GM12874 (cell line): ENCODE results near the gene COL4A6.

Experiments used
- TF ChIP-seq, protein P1 (sequence below): IDR thresholded peaks from 2 replicates; pipeline ENCODE4 v1.5.1; 2011; ENCODE audit warnings: low read depth, mild to moderate bottlenecking, control low read depth, low read length, moderate library complexity; ENCODE audit not compliant: insufficient read depth

The COL4A6 gene

DNA sequence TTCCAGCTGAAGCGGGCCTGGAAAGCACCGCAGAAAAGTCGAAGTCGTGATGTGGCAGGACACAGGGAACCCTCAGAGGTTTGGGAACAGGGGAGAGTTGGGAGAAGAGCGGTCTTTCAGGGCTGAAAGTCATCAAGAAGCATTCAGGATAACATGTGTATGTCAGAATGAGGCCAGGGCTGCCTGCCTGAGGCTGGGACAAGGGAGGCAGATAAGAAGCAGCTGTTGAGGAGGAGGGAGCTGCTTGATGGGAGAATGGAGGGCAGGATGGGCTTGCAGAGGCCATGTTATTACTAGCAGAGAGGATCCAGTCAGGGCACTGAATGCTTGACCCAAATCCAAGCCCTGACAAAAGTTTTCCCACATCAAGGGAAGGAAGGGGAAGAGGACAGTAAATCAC lies 214.6 kb downstream of the COL4A6 start:
- TF ChIP-seq, protein P1, sequence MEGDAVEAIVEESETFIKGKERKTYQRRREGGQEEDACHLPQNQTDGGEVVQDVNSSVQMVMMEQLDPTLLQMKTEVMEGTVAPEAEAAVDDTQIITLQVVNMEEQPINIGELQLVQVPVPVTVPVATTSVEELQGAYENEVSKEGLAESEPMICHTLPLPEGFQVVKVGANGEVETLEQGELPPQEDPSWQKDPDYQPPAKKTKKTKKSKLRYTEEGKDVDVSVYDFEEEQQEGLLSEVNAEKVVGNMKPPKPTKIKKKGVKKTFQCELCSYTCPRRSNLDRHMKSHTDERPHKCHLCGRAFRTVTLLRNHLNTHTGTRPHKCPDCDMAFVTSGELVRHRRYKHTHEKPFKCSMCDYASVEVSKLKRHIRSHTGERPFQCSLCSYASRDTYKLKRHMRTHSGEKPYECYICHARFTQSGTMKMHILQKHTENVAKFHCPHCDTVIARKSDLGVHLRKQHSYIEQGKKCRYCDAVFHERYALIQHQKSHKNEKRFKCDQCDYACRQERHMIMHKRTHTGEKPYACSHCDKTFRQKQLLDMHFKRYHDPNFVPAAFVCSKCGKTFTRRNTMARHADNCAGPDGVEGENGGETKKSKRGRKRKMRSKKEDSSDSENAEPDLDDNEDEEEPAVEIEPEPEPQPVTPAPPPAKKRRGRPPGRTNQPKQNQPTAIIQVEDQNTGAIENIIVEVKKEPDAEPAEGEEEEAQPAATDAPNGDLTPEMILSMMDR: no peak

DNA sequence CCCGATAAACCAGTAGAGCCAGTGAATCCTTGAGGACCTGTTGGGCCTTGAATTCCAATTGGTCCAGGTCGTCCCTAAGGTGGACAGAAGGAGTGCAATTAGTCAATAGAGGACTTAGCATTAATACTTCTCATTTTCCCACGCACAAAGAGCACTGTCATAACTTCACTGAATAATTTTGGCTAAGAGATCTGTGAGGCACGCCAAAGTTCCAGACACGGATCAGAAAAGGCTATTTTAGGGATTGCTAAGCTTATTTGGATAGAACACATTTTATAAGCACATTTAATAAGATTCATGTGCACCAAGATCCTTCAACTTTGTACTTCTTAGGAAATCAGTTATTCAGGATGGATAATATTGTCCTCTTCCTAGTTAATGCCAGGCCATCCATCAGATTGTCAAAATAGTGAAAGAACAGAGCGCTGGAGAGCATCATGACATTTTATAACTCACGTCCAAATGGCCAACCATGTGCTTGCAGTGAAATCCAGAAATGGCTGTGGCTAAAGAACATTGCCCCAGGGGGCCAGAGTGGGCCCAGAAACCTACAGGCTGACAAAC lies 216.8 kb downstream of the COL4A6 start:
- TF ChIP-seq, protein P1: no peak

DNA sequence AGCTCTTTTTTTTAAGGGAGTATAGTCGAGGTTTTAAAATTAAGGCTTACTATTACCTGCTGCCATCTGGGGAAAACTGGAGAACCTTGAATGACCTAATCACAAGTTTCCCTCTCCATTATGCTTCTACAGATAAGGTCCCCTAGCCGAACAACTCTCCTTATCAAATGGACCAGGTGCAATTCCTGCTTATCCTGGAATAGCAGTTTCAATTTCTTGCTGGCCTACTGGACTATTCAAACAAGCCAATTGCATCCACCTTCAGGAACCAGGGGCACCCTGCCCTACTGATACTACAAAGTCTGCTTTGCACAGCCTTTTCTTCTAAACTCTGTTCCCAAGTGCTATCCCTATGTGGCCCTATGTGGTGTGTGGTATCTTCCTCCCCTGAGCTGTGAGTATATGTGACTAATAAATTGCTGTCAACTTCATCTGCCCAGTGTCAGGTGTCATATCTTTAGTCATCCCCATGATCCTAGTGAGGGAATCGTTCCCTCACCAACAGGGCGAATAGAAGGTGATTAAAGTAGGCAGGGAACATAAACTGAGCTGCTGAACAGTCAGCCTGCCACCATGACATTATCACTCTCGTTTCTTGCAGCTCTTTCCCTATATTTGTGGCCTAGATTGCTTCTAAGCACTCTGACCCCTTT lies 218.1 kb downstream of the COL4A6 start:
- TF ChIP-seq, protein P1: no peak

DNA sequence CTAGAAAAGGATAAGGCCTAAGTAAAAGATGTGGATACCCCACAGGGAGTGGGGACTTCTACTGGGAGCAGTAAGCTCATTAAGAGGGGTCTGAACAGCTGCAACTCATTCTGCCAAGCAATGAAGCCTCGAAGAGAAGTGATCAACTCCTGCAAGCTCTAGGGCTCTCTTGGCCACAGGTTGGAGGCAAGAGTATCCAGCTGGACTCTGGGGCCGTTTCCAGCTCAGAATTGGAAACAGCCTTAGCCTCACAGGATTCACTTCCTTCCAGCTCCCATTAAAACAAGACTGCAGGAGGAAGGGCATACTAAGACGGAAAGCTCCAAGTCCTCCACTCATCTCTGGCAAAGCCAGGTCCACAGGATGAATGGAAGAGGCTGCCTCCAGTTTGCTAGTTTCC lies 220.3 kb downstream of the COL4A6 start:
- TF ChIP-seq, protein P1: no peak

DNA sequence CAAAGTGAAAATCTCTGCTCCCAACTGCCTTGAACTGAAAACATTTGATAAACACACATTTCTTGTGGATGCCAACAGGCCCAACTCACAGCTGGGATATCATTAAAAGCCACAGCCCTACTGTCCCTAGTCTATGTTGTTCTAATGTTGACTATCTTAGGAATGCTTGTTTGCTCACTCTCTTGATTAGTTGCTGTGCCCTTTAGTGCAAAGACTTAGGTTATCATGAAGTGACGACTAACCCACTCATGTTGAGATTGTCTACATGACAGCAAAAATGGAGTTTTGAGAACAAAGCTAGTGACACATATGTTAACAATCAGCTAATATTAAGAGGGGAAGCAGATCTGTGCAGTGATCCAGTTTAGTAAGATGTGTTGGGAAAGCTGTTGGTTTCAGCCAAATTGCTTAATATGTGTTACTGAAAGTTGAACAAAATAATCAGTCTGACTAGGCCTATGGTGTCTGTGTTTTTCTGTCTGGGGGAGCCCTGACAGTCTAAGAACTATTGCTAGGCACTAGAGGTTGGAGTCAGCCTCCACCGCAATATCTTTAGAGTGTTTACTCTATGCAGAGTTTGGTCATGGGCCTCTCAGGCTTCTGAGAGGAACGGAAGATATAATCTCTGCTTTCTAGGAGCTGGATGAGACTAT lies 221.2 kb downstream of the COL4A6 start:
- TF ChIP-seq, protein P1: no peak

DNA sequence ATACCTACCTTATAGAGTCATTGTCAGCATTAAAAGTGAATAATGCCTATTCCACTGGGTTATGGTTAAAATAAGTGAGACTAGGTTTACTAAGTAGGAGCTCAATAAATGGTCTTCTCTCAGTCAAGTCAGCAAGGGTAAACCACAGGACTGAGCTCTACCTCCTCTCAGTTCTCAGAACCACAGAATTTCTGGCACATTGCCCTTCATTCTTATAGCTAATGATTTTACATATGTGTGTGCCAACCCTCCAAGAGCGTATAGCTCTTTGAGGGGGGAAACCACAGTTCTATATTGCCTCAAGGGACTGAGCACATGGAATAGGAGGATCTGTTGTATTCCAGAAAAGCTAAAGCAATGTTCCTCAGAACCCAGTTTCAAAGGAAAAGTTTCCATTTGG lies 221.8 kb downstream of the COL4A6 start:
- TF ChIP-seq, protein P1: no peak

DNA sequence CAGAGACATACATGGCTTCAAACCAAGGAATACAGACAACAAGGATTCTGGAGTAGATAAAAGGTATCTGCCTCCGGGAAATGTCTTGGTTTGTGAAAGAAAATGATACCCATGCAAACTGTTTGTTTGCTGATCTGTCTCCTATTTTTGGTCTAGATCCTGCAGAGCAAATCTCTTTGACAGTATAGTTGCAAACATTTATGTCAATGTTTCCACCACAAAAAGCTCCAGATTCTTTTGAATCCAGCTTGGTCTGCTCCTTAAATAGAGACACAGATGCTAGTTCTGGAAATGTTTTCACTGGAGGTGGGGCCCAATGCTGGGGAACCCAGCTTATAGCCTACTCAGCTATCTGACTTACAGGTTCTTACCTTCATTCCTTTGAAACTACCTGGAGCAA lies 226.9 kb downstream of the COL4A6 start:
- TF ChIP-seq, protein P1: no peak
